Panc1 (cell line): ENCODE data around the gene AMPH.

Experiments used
- POLR2AphosphoS5 ChIP-seq: IDR thresholded peaks from 2 replicates; pipeline ENCODE4 v1.6.1; 2012; ENCODE audit warnings: mild to moderate bottlenecking, low read depth, low read length, moderate library complexity
- SIN3A ChIP-seq: IDR thresholded peaks from 2 replicates; pipeline ENCODE4 v1.6.1; 2012; ENCODE audit warnings: low read depth, mild to moderate bottlenecking, low read length, moderate library complexity, borderline replicate concordance; ENCODE audit not compliant: insufficient read depth
- TCF7L2 ChIP-seq: IDR thresholded peaks from 2 replicates; pipeline ENCODE4 v1.6.1; 2011; ENCODE audit warnings: mild to moderate bottlenecking, low read depth, low read length, inconsistent platforms
- TF ChIP-seq, protein P1 (sequence below): fragments of 450-650 bp; IDR thresholded peaks from 2 replicates; pipeline ENCODE4 v1.5.1; 2017; ENCODE audit warnings: mild to moderate bottlenecking
- TF ChIP-seq, protein P2 (sequence below), 2 experiments: IDR thresholded peaks; 2 replicates each; pipeline ENCODE4 v1.6.1; 2011 to 2012; ENCODE audit warnings: low read depth in 2 of 2, control low read depth in 1 of 2, low read length in 1 of 2, mild to moderate bottlenecking in 1 of 2, moderate library complexity in 1 of 2; ENCODE audit not compliant: insufficient read depth in 1 of 2

DNA sequence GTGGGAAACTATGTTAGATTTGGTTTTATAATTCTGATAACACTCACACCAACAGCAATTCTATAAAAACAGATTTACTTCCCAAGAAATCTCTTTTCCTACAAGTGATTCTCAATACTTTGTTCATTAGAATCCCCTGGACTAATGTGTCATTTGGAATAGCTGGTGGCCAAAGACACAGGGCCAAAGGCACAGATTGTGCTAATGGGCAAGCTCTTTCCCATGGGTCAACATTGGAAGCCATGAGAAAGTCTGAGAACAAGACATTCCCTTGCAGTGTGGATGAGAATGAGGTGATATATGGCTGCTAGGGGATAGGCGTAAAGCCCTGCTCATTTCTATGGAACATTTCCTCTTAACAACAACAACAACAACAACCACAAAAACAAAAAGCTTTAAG lies 153.8 kb downstream of the AMPH start:
- TF ChIP-seq, protein P1, sequence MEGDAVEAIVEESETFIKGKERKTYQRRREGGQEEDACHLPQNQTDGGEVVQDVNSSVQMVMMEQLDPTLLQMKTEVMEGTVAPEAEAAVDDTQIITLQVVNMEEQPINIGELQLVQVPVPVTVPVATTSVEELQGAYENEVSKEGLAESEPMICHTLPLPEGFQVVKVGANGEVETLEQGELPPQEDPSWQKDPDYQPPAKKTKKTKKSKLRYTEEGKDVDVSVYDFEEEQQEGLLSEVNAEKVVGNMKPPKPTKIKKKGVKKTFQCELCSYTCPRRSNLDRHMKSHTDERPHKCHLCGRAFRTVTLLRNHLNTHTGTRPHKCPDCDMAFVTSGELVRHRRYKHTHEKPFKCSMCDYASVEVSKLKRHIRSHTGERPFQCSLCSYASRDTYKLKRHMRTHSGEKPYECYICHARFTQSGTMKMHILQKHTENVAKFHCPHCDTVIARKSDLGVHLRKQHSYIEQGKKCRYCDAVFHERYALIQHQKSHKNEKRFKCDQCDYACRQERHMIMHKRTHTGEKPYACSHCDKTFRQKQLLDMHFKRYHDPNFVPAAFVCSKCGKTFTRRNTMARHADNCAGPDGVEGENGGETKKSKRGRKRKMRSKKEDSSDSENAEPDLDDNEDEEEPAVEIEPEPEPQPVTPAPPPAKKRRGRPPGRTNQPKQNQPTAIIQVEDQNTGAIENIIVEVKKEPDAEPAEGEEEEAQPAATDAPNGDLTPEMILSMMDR = no peak
- TF ChIP-seq POLR2AphosphoS5 (no peak), SIN3A (no peak), TCF7L2 (no peak)
- TF ChIP-seq, protein P2, sequence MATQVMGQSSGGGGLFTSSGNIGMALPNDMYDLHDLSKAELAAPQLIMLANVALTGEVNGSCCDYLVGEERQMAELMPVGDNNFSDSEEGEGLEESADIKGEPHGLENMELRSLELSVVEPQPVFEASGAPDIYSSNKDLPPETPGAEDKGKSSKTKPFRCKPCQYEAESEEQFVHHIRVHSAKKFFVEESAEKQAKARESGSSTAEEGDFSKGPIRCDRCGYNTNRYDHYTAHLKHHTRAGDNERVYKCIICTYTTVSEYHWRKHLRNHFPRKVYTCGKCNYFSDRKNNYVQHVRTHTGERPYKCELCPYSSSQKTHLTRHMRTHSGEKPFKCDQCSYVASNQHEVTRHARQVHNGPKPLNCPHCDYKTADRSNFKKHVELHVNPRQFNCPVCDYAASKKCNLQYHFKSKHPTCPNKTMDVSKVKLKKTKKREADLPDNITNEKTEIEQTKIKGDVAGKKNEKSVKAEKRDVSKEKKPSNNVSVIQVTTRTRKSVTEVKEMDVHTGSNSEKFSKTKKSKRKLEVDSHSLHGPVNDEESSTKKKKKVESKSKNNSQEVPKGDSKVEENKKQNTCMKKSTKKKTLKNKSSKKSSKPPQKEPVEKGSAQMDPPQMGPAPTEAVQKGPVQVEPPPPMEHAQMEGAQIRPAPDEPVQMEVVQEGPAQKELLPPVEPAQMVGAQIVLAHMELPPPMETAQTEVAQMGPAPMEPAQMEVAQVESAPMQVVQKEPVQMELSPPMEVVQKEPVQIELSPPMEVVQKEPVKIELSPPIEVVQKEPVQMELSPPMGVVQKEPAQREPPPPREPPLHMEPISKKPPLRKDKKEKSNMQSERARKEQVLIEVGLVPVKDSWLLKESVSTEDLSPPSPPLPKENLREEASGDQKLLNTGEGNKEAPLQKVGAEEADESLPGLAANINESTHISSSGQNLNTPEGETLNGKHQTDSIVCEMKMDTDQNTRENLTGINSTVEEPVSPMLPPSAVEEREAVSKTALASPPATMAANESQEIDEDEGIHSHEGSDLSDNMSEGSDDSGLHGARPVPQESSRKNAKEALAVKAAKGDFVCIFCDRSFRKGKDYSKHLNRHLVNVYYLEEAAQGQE (IDR thresholded peaks at IDR 0.05; ENCODE audit: insufficient read depth in 1 of 2, low read depth in 2 of 2, low read length in 1 of 2) = no peak
